H1 (cell line): ENCODE results near the gene IFITM10. TPM values are rescaled to one million over a fixed set of nuclear protein-coding genes. Genes with fewer than 3 reads are reported as not detected.

Source experiments
- CTCF ChIA-PET: fragments of 300-600 bp; sonication (Branson Sonifier 250); formaldehyde crosslinking; loops from one replicate; lab custom pipeline; 2021; ENCODE audit not compliant: partially characterized antibody; lab: Charles Lee
- POLR2A ChIA-PET: fragments of 300-600 bp; sonication (Branson Sonifier 250); formaldehyde crosslinking; loops from one replicate; lab custom pipeline; 2021; ENCODE audit warnings: inconsistent platforms; ENCODE audit not compliant: partially characterized antibody; lab: Charles Lee
- DNase-seq, 2 experiments: peaks; one replicate each; pipeline versions ENCODE4 v3.0.0 to v3.0.0-alpha.2; 2010 to 2022; ENCODE audit warnings: low spot score in 2 of 2, low read depth in 1 of 2, mixed read lengths in 1 of 2
- FAIRE-seq: peaks from 2 replicates; lab custom pipeline; 2011; peaks lifted over from hg19 to GRCh38; lab: Jason Lieb, UNC
- H2AFZ ChIP-seq: 2 replicates; pipeline ENCODE4 v1.8.1; 2012; ENCODE audit warnings: low read length, inconsistent platforms
- H2AK5ac ChIP-seq: 2 replicates; pipeline ENCODE4 v1.6.1; 2013; ENCODE audit warnings: low read depth, low read length
- H2BK120ac ChIP-seq: replicated peaks from 2 replicates; pipeline ENCODE3; 2013; ENCODE audit warnings: low read depth, low read length, inconsistent platforms
- H2BK12ac ChIP-seq: 2 replicates; pipeline ENCODE4 v1.6.1; 2013; ENCODE audit warnings: low read depth, low read length
- H2BK15ac ChIP-seq: 2 replicates; pipeline ENCODE4 v1.6.1; 2013; ENCODE audit warnings: low read length
- H2BK20ac ChIP-seq: 2 replicates; pipeline ENCODE4 v1.6.1; 2013; ENCODE audit warnings: low read length
- H2BK5ac ChIP-seq: 2 replicates; pipeline ENCODE4 v1.6.1; 2013; ENCODE audit warnings: low read depth, low read length
- H3K14ac ChIP-seq: 2 replicates; pipeline ENCODE4 v1.6.1; 2013; ENCODE audit warnings: inconsistent platforms; ENCODE audit not compliant: insufficient read length
- H3K18ac ChIP-seq: 2 replicates; pipeline ENCODE4 v1.6.1; 2013; ENCODE audit warnings: low read length; ENCODE audit errors: extremely low read depth
- H3K23ac ChIP-seq: 2 replicates; pipeline ENCODE4 v1.6.1; 2013; ENCODE audit warnings: inconsistent platforms; ENCODE audit not compliant: insufficient read length
- H3K23me2 ChIP-seq: 2 replicates; pipeline ENCODE4 v1.6.1; 2013; ENCODE audit warnings: low read depth, low read length
- H3K27ac ChIP-seq: 2 replicates; pipeline ENCODE4 v1.6.1; 2011; ENCODE audit warnings: low read depth, low read length, inconsistent platforms
- H3K27me3 ChIP-seq, 4 experiments: replicated peaks in 1 of 4; 1 replicate in 1 of 4; 2 replicates in 3 of 4; pipeline versions ENCODE4 v1.6.1 to v1.8.1; 2011 to 2013; ENCODE audit warnings: low read length in 3 of 4, mild to moderate bottlenecking in 3 of 4, inconsistent platforms in 2 of 4, mixed read lengths in 2 of 4, moderate library complexity in 1 of 4; ENCODE audit not compliant: control insufficient read depth in 3 of 4, insufficient read depth in 3 of 4; ENCODE audit errors: extremely low read depth in 1 of 4
- H3K36me3 ChIP-seq, 4 experiments: 2 replicates each; pipeline versions ENCODE4 v1.6.1 to v1.8.1; 2011 to 2013; ENCODE audit warnings: mild to moderate bottlenecking in 4 of 4, low read length in 3 of 4, moderate library complexity in 2 of 4, control low read depth in 1 of 4, inconsistent platforms in 1 of 4; ENCODE audit not compliant: insufficient read depth in 4 of 4, control insufficient read depth in 2 of 4
- H3K4ac ChIP-seq: replicated peaks from 2 replicates; pipeline ENCODE3; 2013; ENCODE audit warnings: low read length, low read depth, mixed read lengths, inconsistent platforms; ENCODE audit not compliant: insufficient read length
- H3K4me1 ChIP-seq, 4 experiments: replicated peaks in 1 of 4; 1 replicate in 1 of 4; 2 replicates in 3 of 4; pipeline versions ENCODE4 v1.6.1 to v1.8.1; 2011 to 2013; ENCODE audit warnings: low read length in 3 of 4, inconsistent platforms in 2 of 4, mixed read lengths in 1 of 4; ENCODE audit not compliant: insufficient read depth in 4 of 4, control insufficient read depth in 3 of 4
- H3K4me2 ChIP-seq, 2 experiments: 2 replicates each; pipeline versions ENCODE4 v1.6.1 to v1.8.1; 2011 to 2013; ENCODE audit warnings: low read depth in 2 of 2, low read length in 2 of 2, control low read depth in 1 of 2, inconsistent platforms in 1 of 2, mild to moderate bottlenecking in 1 of 2; ENCODE audit not compliant: insufficient read depth in 1 of 2
- H3K4me3 ChIP-seq, 4 experiments: fragments of 200-600, 300-600 bp in 1 of 4; sonication (generic), shearing (Covaris generic), sonication (Bioruptor Twin) in 1 of 4; 2 replicates each; pipeline versions ENCODE4 v1.5.1 to v1.8.1; 2011 to 2016; ENCODE audit warnings: low read length in 4 of 4, low read depth in 3 of 4, control low read depth in 2 of 4, inconsistent platforms in 2 of 4, mild to moderate bottlenecking in 2 of 4, mixed read lengths in 1 of 4, moderate library complexity in 1 of 4; ENCODE audit not compliant: insufficient read depth in 2 of 4; ENCODE audit errors: extremely low read depth in 1 of 4
- H3K56ac ChIP-seq: replicated peaks from 2 replicates; pipeline ENCODE3; 2013; ENCODE audit warnings: low read depth, mild to moderate bottlenecking, mixed read lengths, low read length, inconsistent platforms; ENCODE audit not compliant: insufficient read length
- H3K79me1 ChIP-seq: 2 replicates; pipeline ENCODE4 v1.6.1; 2013; ENCODE audit warnings: low read depth, low read length, control low read depth
- H3K79me2 ChIP-seq, 2 experiments: 2 replicates each; pipeline versions ENCODE4 v1.6.1 to v1.8.1; 2012 to 2013; ENCODE audit warnings: low read length in 2 of 2, mild to moderate bottlenecking in 2 of 2, inconsistent platforms in 1 of 2; ENCODE audit not compliant: insufficient read depth in 2 of 2, control insufficient read depth in 1 of 2
- H3K9ac ChIP-seq, 4 experiments: replicated peaks in 1 of 4; 1 replicate in 1 of 4; 2 replicates in 3 of 4; pipeline versions ENCODE4 v1.6.1 to v1.8.1; 2011 to 2013; ENCODE audit warnings: low read depth in 3 of 4, low read length in 3 of 4, control low read depth in 2 of 4, mild to moderate bottlenecking in 2 of 4, moderate library complexity in 2 of 4, inconsistent platforms in 1 of 4; ENCODE audit errors: extremely low read depth in 1 of 4
- H3K9me3 ChIP-seq, 2 experiments: 2 replicates each; pipeline versions ENCODE4 v1.6.1 to v1.8.1; 2012 to 2013; ENCODE audit warnings: mild to moderate bottlenecking in 2 of 2, moderate library complexity in 2 of 2, control low read depth in 1 of 2, inconsistent platforms in 1 of 2, low read depth in 1 of 2, low read length in 1 of 2, mixed read lengths in 1 of 2; ENCODE audit not compliant: insufficient read depth in 2 of 2
- H4K20me1 ChIP-seq, 2 experiments: replicated peaks in 1 of 2; 2 replicates each; pipeline versions ENCODE3 to v1.8.1; 2011 to 2013; ENCODE audit warnings: inconsistent platforms in 2 of 2, low read length in 2 of 2, mild to moderate bottlenecking in 1 of 2; ENCODE audit not compliant: insufficient read depth in 2 of 2, control insufficient read depth in 1 of 2
- H4K5ac ChIP-seq: 2 replicates; pipeline ENCODE4 v1.6.1; 2013; ENCODE audit warnings: low read length, low read depth, mixed read lengths, inconsistent platforms; ENCODE audit not compliant: insufficient read length
- H4K8ac ChIP-seq: 2 replicates; pipeline ENCODE4 v1.8.0; 2013; ENCODE audit warnings: mild to moderate bottlenecking, moderate library complexity, low read length, inconsistent platforms; ENCODE audit not compliant: insufficient read depth; ENCODE audit errors: extremely low read depth
- H4K91ac ChIP-seq: replicated peaks from 2 replicates; pipeline ENCODE3; 2013; ENCODE audit warnings: low read length, mixed read lengths, inconsistent platforms; ENCODE audit not compliant: insufficient read length
- BACH1 ChIP-seq: IDR thresholded peaks from 2 replicates; pipeline ENCODE4 v1.6.1; 2012; ENCODE audit warnings: low read length, improper control_type of control experiment
- CEBPB ChIP-seq: IDR thresholded peaks from 2 replicates; pipeline ENCODE4 v1.6.1; 2012; ENCODE audit warnings: low read depth, low read length
- FOSL1 ChIP-seq: IDR thresholded peaks from 2 replicates; pipeline ENCODE4 v1.6.1; 2011; ENCODE audit warnings: mild to moderate bottlenecking, low read depth, low read length, moderate library complexity; ENCODE audit not compliant: insufficient read depth
- KDM4A ChIP-seq: IDR thresholded peaks from one replicate; pipeline ENCODE4 v1.7.1; 2012; ENCODE audit warnings: low read depth, mild to moderate bottlenecking, moderate library complexity, low read length, inconsistent platforms; ENCODE audit not compliant: severe bottlenecking
- PHF8 ChIP-seq: fragments of 200-600 bp; sonication (generic); conservative IDR thresholded peaks from 2 replicates; pipeline ENCODE4 v1.7.1; 2012; ENCODE audit warnings: low read depth, mild to moderate bottlenecking, inconsistent platforms, low read length, moderate library complexity
- POLR2AphosphoS5 ChIP-seq: IDR thresholded peaks from 2 replicates; pipeline ENCODE4 v1.6.1; 2011; ENCODE audit warnings: low read depth, low read length
- RNF2 ChIP-seq: fragments of 200-900, 300-1000 bp; sonication (generic); IDR thresholded peaks from 2 replicates; pipeline ENCODE4 v1.7.1; 2016; ENCODE audit warnings: borderline replicate concordance, low read depth, mild to moderate bottlenecking, antibody characterized with exemption, low read length; ENCODE audit not compliant: poor library complexity, severe bottlenecking; ENCODE audit errors: missing control alignments
- SIX5 ChIP-seq: IDR thresholded peaks from 2 replicates; pipeline ENCODE4 v1.6.1; 2011; ENCODE audit warnings: mild to moderate bottlenecking, low read depth, low read length
- SP4 ChIP-seq: IDR thresholded peaks from 2 replicates; pipeline ENCODE4 v1.6.1; 2012; ENCODE audit warnings: low read length, inconsistent platforms
- TAF7 ChIP-seq: optimal IDR thresholded peaks from 2 replicates; pipeline ENCODE3; 2011; ENCODE audit warnings: low read depth, mild to moderate bottlenecking, inconsistent platforms, low read length, moderate library complexity, borderline replicate concordance
- TBP ChIP-seq: IDR thresholded peaks from 2 replicates; pipeline ENCODE4 v1.6.1; 2011; ENCODE audit warnings: low read depth, low read length, improper control_type of control experiment
- WGBS, 2 experiments: shearing (Covaris generic) in 1 of 2; methylation state at CpG; one replicate each; pipeline versions ENCODE4 v1.1.6 to v1.1.7; 2013 to 2015; ENCODE audit warnings: low lambda C conversion rate in 2 of 2, mixed read lengths in 2 of 2, inconsistent platforms in 1 of 2, low coverage in 1 of 2, missing lambda C conversion rate in 1 of 2; ENCODE audit not compliant: insufficient replicate concordance in 2 of 2, insufficient coverage in 1 of 2, insufficient read length in 1 of 2; ENCODE audit errors: extremely low coverage in 1 of 2, missing lambda C conversion rate in 1 of 2; 5-methylcytosine and 5-hydroxymethylcytosine counted together
- polyA plus RNA-seq, 7 experiments: library from polyadenylated mRNA; depleted of rRNA in 3 of 7; stranded (reverse) in 5 of 7; unstranded in 2 of 7; fragments of >200 nt in 5 of 7; fragments of 200-250 nt in 2 of 7; gene quantifications; 1 replicate in 5 of 7; 2 replicates in 1 of 7; 4 replicates in 1 of 7; pipeline versions ENCODE4 v1.2.1 to v1.2.3, GENCODE V29; 2011 to 2013; ENCODE audit warnings: missing spikeins in 2 of 7, mixed read lengths in 2 of 7
- total RNA-seq: library from RNA; stranded (reverse); fragmentation: NEBNext Ultra II Directional; extraction: Animal tissue kit (Norgen Biotek cat#: 25700); gene quantifications from 2 replicates; pipeline ENCODE4 v1.2.1, GENCODE V29; 2021

IFITM10 gene
- total and polyA plus RNA-seq, 2 of the 8 experiments (the other 6 are each of a cell fraction or from before 2014, with no cell fraction given), result 0.08 to 0.22 TPM

DNA sequence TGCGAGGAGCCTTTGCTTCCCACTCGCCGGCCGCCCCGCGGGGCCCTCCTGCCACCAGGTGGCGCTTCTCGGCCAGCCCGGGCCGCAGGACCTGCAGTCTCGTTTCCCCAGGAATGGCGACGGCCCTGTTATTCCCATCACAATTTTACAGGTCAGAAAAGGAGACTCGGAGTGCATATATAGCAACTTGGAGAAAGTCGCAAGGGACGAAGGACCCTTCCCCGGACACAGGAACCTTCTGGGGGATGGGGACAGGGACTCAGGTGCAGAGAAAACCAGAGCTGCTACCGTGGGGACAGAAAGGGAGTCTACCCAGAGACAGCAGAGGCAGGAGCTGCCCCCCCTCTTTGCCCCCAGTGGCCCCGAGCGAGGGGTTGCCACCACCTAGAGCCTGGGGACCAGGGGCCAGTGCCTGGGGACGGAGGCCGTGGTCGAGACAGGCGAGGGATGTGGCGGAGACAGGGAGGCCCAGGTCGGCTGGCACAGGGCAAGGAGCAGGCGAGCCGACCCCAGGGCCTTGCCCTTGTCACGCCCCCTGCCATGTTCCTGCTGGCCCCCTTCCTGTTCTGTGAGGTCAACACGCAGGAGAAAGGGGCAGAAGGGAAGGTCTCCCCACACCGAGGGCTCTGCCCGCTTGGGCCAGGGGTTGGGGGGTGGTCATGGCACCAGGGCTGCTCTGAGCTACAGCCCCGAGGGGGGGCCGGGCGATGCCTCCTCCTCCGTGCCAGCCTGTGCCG is 56.9 kb downstream of the IFITM10 start:
- Histone ChIP-seq H2BK12ac (no peak overlapping the region), H3K23me2 (no peaks in the 10 kb centered on the region; the same call in 1 of the 2 replicates), H3K4me3 (peak overlapping the region; percentile 29 to 59 (median 37); a peak in 6 of 8 replicates), H2AK5ac (no peak overlapping the region), H2BK20ac (no peak overlapping the region), H3K4me1 (peaks cover 0 to 10% (median 3%) of the 10 kb centered on the region in 4 experiments; a peak in 3 of 7 replicates), H2BK120ac (no peak overlapping the region), H3K79me2 (no peaks in the 10 kb centered on the region), H4K91ac (peak overlapping the region; percentile 94), H3K9ac (peak overlapping the region in 2 of 4 experiments; percentile 5 to 27; a peak in 3 of 7 replicates), H4K20me1 (no peaks in the 10 kb centered on the region), H3K36me3 (no peaks in the 10 kb centered on the region), H3K27ac (no peak overlapping the region), H2BK15ac (0 out of 2 replicates have a peak overlapping the region, but pooled peaks have one; percentile 81), H3K23ac (no peak overlapping the region), H4K5ac (peak overlapping the region; percentile 83), H3K9me3 (no peaks in the 10 kb centered on the region), H3K56ac (no peak overlapping the region), H3K4me2 (peak overlapping the region; percentile 43 to 76; a peak in 3 of 4 replicates), H2AFZ (peak overlapping the region; percentile 93), H3K18ac (peak overlapping the region; percentile 90), H4K8ac (peak overlapping the region; percentile 89), H3K27me3 (peaks cover 0 to 7% (median 0%) of the 10 kb centered on the region in 4 experiments; a peak in 3 of 7 replicates), H3K14ac (no peak overlapping the region), H3K4ac (peak overlapping the region; percentile 36), H3K79me1 (no peaks in the 10 kb centered on the region), H2BK5ac (peak overlapping the region; percentile 37; the same call in 1 of the 2 replicates)
- DNase-seq (peak; percentile 56 to 95), FAIRE-seq (no peak)
- ChIA-PET CTCF (interaction anchor here (0.8 to 6.9 kb wide), 84 partner anchors 8 to 725 kb away, joined by 3 to 255 read pairs (median 5); partner anchors contain the start of genes LSP1, SYT8 and TNNI2), POLR2A (interaction anchor here (1.0 to 1.6 kb wide), 3 partner anchors 41 to 458 kb away, joined by 3 to 4 read pairs (median 3); no protein-coding TSS in a partner anchor)
- 23% methylated on average over 30 of the region's 37 CpGs; no CpG with 5 or more reads in 1 of the 2 experiments for WGBS, 2 experiments
- TF ChIP-seq RNF2 (no peak), PHF8 (0 out of 2 replicates have a peak, but pooled peaks have one; percentile 12), KDM4A (no peak), SIX5 (no peak), BACH1 (peak; percentile 85), FOSL1 (no peak), TAF7 (peak; percentile 47), POLR2AphosphoS5 (no peak), TBP (no peak), CEBPB (no peak), SP4 (0 out of 2 replicates have a peak, but pooled peaks have one; percentile 51)
